Left ventricle myocardium inferior (tissue), 1 donor: Measurements from ENCODE around the gene ZNF599. TPM values are rescaled to one million over a fixed set of nuclear protein-coding genes. Genes with fewer than 3 reads are reported as not detected.
A peak's percentile ranks its signal among the peaks of the same experiment; 100 is the strongest.

Source experiments
- DNase-seq: peaks from one replicate; pipeline ENCODE4 v3.0.0-alpha.2; 2020
- H3K27ac ChIP-seq: fragments of 200-600 bp; replicated peaks from 2 replicates; pipeline ENCODE4 v1.8.0; 2021
- H3K27me3 ChIP-seq: fragments of 200-600 bp; 2 replicates; pipeline ENCODE4 v1.8.0; 2021; ENCODE audit warnings: low read depth
- H3K36me3 ChIP-seq: fragments of 200-600 bp; 2 replicates; pipeline ENCODE4 v1.8.0; 2021
- H3K4me1 ChIP-seq: fragments of 200-600 bp; 2 replicates; pipeline ENCODE4 v1.8.0; 2021
- H3K4me3 ChIP-seq: fragments of 200-600 bp; 2 replicates; pipeline ENCODE4 v1.8.0; 2021; ENCODE audit warnings: mild to moderate bottlenecking, moderate library complexity
- H3K9me3 ChIP-seq: fragments of 200-600 bp; replicated peaks from 2 replicates; pipeline ENCODE4 v1.8.0; 2021
- CTCF ChIP-seq: fragments of 200-600 bp; IDR thresholded peaks from 2 replicates; pipeline ENCODE4 v1.8.0; 2021; ENCODE audit warnings: antibody characterized with exemption, mild to moderate bottlenecking, borderline replicate concordance
- intact Hi-C: fragments of 100-400 bp; cut with micrococcal nuclease; formaldehyde crosslinking; loops from one replicate; pipeline ENCODE4 v1.11.0; 2022
- long read RNA-seq: library from polyadenylated mRNA; unstranded; transcript quantifications from one replicate; pipeline ENCODE4 v2.0.0, GENCODE V29; 2021
- total RNA-seq: library from RNA; stranded (reverse); fragmentation: NEBNext Ultra II Directional; extraction: Animal tissue kit (Norgen Biotek cat#: 25700); gene quantifications from one replicate; pipeline ENCODE4 v1.2.1, GENCODE V29; 2021
- donor health status: DM: no; HTN: yes; CAD: no; lungs with severe emphysema.

The ZNF599 gene
- total RNA-seq: 4.4 TPM
- long read RNA-seq, partial matches to known transcripts: 0 of 8 reads
- long read RNA-seq, other reads (novel, unspliced or antisense): 4 of 8 reads

DNA sequence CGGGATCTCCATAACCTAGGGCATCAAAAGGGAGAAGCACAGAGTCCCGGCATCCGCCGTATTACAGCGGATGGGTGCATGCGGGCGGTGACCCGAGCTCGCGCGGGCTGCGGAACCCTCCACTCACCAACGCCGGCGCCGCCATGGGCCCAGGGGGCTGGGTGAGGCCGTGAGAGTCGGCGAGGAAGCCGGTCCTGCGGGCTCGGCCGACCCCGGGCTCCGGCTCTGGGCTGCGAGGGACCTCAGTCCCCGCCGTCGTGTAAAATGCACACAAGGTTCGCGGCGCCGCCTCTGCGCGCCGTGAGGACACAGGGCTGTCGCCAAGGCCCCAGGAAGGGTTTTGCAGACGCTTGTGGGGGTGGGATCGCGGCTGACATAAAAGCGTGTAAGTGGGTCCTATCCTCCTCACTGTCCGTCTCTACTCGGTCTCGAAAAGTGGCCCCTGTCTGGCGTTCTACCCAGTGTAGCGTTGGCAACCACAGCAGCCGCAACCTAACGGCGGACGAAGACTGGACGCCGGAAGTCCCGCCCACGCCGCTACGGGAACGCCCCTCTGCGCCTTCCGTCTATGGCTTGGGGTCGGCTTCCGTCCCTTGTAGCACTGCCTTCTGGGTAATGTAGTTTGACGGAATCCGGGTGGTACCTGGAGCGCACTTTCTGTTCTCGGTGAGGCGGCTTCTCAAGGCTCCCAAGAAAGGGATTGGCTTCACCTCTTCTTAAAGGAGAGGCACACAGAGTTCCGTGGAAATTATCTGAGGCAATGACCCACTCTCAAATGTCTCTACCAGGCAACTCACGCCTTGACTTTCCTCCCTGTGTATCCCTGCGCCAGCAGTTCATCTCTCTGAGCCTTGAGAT lies at the start of gene ZNF599:
TSS of gene ZNF599 (minus strand) at position 519 of the 858 bp plus-strand sequence. CDS start at position 145, 374 bp downstream.
- Histone ChIP-seq H3K4me1 (peaks cover 21% of the 10 kb centered on the region), H3K27me3 (no peaks in the 10 kb centered on the region), H3K36me3 (peaks cover 18% of the 10 kb centered on the region), H3K4me3 (peak within 1 kb of the TSS; percentile 84), H3K9me3 (peaks cover under 1% of the 10 kb centered on the region), H3K27ac (peak within 1 kb of the TSS; percentile 82)
- TF ChIP-seq CTCF: no peak
- intact Hi-C loops: no loop called here
- peak; percentile 93 for DNase-seq

DNA sequence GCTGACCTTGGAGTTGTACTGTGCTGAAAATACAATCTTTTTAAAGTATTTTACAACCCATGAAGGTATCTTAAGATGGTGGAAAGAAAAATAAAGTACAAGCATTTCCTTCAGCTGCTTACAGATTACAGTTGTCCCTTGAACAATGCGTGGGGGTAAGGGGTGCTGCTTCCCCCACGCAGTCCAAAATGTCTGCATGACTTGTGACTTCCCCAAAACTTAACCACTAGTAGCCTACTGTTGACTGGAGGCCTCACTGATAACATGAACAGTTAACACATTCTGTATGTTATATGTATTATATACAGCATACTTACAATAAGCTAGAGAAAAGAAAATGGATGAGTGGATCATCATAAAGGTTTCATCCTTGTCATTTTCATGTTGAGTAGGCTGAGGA lies 45.3 kb upstream of the ZNF599 start:
- no peak overlapping the region for H3K4me3 ChIP-seq
- DNase-seq: no peak
- intact Hi-C loops: no loop called here
- no peaks in the 10 kb centered on the region for H3K27me3 ChIP-seq
- H3K9me3 ChIP-seq: peaks cover 3% of the 10 kb centered on the region
- no peak overlapping the region for H3K27ac ChIP-seq
- H3K36me3 ChIP-seq: no peaks in the 10 kb centered on the region
- no peaks in the 10 kb centered on the region for H3K4me1 ChIP-seq
- TF ChIP-seq CTCF: no peak

DNA sequence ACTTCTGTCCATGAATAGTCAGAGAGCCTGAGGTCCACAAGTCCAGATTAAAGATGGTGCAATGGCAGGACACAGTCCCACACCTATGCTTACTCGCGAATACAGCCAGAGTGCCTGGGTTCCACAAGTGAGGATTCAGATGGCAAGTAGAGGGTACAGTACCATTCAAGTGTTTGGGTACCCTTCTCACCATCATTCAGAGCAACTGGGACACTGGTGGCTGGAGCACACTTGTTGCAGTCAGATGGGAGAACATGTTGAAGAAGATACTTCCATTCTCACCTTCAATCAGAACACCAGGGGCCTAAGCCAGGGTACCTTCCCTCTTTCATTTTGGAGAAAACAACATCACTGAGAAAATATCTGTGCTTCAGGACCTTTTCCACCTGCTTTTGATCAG lies 43.7 kb upstream of the ZNF599 start:
- no peak for DNase-seq
- intact Hi-C loops: no loop called here
- Histone ChIP-seq H3K36me3 (no peaks in the 10 kb centered on the region), H3K4me3 (no peak overlapping the region), H3K9me3 (no peaks in the 10 kb centered on the region), H3K27ac (no peak overlapping the region), H3K4me1 (no peaks in the 10 kb centered on the region), H3K27me3 (no peaks in the 10 kb centered on the region)
- no peak for TF ChIP-seq CTCF

GRCh38 chr19:34808566-34808965 lies 35.6 kb upstream of the ZNF599 start:
- no peak overlapping the region for H3K27ac ChIP-seq
- no peak overlapping the region for H3K4me3 ChIP-seq

More at GRCh38 chr19:34808566-34808965, 35.6 kb upstream of the ZNF599 start:
- no peak for TF ChIP-seq CTCF
- peaks cover 4% of the 10 kb centered on the region for H3K27me3 ChIP-seq
- intact Hi-C loops: no loop called here
- no peak for DNase-seq
- H3K9me3 ChIP-seq: peaks cover 16% of the 10 kb centered on the region
- H3K36me3 ChIP-seq: peaks cover 8% of the 10 kb centered on the region
- no peaks in the 10 kb centered on the region for H3K4me1 ChIP-seq
